ENCODE data around the gene OR10A6.

OR10A6 gene

DNA sequence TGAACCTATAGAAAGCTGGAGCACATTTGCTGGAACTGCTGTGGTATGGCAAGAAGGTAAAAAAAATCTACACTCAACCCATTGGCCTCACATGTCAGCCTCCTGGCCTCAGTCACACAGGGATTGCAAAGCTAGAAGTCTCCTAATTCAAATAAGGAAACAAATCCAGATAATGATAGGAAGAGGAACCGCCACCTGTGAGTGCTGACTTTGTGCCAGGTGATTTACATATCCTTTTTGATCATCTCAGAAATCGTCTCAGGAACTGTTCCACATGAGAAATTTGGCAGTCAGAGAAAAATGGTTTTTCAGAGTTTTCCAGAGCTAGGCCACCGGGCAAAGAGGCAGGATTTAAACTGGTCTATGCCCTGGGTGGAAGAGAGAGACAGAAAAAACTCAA is 33.2 kb upstream of the OR10A6 start:
- Histone ChIP-seq H3K9me3 (ENCODE audit: low read length) (no peaks in the 10 kb centered on the region), H3K27me3 (ENCODE audit: control insufficient read depth in 1 of 2, insufficient read depth in 2 of 2, low read length in 2 of 2) (no peaks in the 10 kb centered on the region), H3K9ac (ENCODE audit: low read length) (no peak overlapping the region), H3K4me3 (ENCODE audit: low read depth in 1 of 2, low read length in 2 of 2) (no peak overlapping the region), H3K36me3 (ENCODE audit: insufficient read depth, low read length) (no peaks in the 10 kb centered on the region), H3K4me1 (ENCODE audit: insufficient read depth, low read length) (no peaks in the 10 kb centered on the region), H3K27ac (ENCODE audit: low read depth, low read length) (no peak overlapping the region)

DNA sequence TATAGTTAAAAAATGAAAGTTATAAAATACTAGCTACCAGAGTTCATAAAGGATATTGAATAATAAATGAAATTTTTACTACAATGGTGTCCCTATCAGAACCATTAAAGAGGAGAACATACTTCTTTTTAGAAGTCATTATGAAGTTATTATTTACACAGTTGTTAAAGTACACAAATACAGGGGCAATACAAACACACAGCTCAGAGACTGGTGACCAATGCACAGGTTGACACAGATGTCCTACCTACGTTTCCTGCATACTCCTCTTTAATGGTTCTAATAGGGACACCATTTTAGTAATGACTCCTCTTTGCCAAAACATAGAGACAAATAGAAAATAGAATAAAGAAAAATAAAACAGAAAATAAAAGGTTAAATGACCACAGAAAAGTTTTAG is 24.1 kb upstream of the OR10A6 start:
- H3K9ac ChIP-seq (ENCODE audit: low read length): no peak overlapping the region
- H3K27me3 ChIP-seq (ENCODE audit: control insufficient read depth in 1 of 2, insufficient read depth in 2 of 2, low read length in 2 of 2): no peaks in the 10 kb centered on the region
- H3K4me3 ChIP-seq (ENCODE audit: low read depth in 1 of 2, low read length in 2 of 2): no peak overlapping the region
- H3K9me3 ChIP-seq (ENCODE audit: low read length): no peaks in the 10 kb centered on the region
- H3K4me1 ChIP-seq (ENCODE audit: insufficient read depth, low read length): no peaks in the 10 kb centered on the region
- H3K36me3 ChIP-seq (ENCODE audit: insufficient read depth, low read length): no peaks in the 10 kb centered on the region
- H3K27ac ChIP-seq (ENCODE audit: low read depth, low read length): no peak overlapping the region

DNA sequence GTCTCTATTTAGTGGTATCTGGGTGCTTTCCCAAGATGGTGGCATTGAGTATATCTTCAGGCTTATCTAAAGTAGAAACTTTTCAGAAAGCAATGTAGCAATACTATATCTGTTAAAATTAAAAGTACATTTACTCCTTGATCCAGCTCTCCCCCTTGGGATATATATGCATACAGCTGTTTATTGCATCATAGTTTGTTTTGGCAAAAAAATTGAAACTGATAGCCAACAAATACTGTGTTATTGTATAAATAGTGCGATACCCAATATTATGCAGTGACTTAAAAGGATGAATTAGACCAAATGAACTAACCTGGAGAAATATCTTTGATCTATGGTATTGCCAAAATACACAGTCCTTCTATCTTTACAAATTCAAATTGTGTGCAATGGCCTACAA is 18.9 kb upstream of the OR10A6 start:
- Histone ChIP-seq H3K27me3 (ENCODE audit: control insufficient read depth in 1 of 2, insufficient read depth in 2 of 2, low read length in 2 of 2) (no peaks in the 10 kb centered on the region), H3K9me3 (ENCODE audit: low read length) (no peaks in the 10 kb centered on the region), H3K27ac (ENCODE audit: low read depth, low read length) (no peak overlapping the region), H3K4me1 (ENCODE audit: insufficient read depth, low read length) (no peaks in the 10 kb centered on the region), H3K36me3 (ENCODE audit: insufficient read depth, low read length) (no peaks in the 10 kb centered on the region), H3K9ac (ENCODE audit: low read length) (no peak overlapping the region), H3K4me3 (ENCODE audit: low read depth in 1 of 2, low read length in 2 of 2) (no peak overlapping the region)

DNA sequence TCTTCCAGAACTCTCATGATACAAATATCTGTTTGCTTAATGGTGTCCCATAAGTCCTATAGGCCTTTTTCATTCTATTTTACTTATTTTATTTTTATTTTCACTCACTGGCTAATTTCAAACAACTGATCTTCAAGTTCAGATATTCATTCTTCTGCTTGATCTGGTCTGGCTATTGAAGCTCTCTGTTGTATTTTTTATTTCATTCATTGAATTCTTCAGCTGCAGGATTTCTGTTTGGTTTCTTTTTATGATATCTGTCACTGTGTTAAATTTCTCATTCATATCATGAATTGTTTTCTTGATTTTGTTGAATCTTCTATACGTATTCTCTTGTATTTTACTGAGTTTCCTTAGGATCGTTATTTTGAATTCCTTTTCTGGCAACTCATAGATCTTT is 13.1 kb upstream of the OR10A6 start:
- Histone ChIP-seq H3K27me3 (ENCODE audit: control insufficient read depth in 1 of 2, insufficient read depth in 2 of 2, low read length in 2 of 2) (no peaks in the 10 kb centered on the region), H3K4me3 (ENCODE audit: low read depth in 1 of 2, low read length in 2 of 2) (no peak overlapping the region), H3K36me3 (ENCODE audit: insufficient read depth, low read length) (no peaks in the 10 kb centered on the region), H3K4me1 (ENCODE audit: insufficient read depth, low read length) (no peaks in the 10 kb centered on the region), H3K27ac (ENCODE audit: low read depth, low read length) (no peak overlapping the region), H3K9ac (ENCODE audit: low read length) (no peak overlapping the region), H3K9me3 (ENCODE audit: low read length) (peaks cover 3% of the 10 kb centered on the region)

DNA sequence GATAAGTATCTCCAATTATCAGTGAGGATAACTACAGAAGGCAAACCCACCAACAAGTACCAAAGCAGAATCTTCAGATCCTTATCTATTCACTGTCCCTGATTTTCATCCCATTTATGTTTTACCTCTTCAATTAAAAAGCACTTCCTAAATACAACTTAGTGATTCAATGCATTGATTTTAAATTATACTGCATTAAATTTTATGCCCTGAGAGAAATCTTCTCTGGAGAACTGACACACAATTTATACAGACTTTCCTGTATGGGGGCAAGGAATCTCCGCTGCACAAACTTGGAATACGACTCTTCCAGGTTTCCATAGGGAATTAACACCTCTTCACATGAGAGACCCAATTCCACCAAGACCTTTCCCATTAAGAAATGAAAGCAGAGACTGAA is 10.5 kb upstream of the OR10A6 start, which contains the start of gene OR10A3:
TSS of gene OR10A3 (minus strand) at position 101 of the 400 bp plus-strand sequence. CDS start 2,188 bp downstream, outside the sequence.
- Histone ChIP-seq H3K9me3 (ENCODE audit: low read length) (peaks cover 3% of the 10 kb centered on the region), H3K9ac (ENCODE audit: low read length) (no peak within 1 kb of the TSS), H3K27me3 (ENCODE audit: control insufficient read depth in 1 of 2, insufficient read depth in 2 of 2, low read length in 2 of 2) (no peaks in the 10 kb centered on the region), H3K36me3 (ENCODE audit: insufficient read depth, low read length) (no peaks in the 10 kb centered on the region), H3K4me1 (ENCODE audit: insufficient read depth, low read length) (no peaks in the 10 kb centered on the region), H3K27ac (ENCODE audit: low read depth, low read length) (no peak within 1 kb of the TSS), H3K4me3 (ENCODE audit: low read depth in 1 of 2, low read length in 2 of 2) (no peak within 1 kb of the TSS)

DNA sequence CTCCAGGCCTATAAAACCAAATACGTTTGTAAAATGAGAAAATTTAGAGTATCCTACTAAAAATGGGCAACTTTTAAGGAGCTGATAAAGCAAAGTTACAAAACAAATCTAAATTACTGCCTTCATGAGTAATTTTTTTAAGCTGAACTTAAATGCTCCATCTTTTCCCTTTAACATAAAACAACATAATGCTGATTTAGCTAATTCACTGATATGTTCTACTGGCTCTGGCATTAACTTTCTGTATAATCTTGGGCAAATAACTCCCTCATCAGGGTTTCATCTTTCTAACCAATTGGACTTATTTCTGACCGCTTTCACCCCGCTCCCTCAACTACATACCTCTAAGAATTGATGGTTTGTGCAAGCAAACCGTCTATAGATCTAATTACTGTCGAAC is 10.1 kb upstream of the OR10A6 start:
- Histone ChIP-seq H3K27ac (ENCODE audit: low read depth, low read length) (no peak overlapping the region), H3K4me3 (ENCODE audit: low read depth in 1 of 2, low read length in 2 of 2) (no peak overlapping the region), H3K36me3 (ENCODE audit: insufficient read depth, low read length) (no peaks in the 10 kb centered on the region), H3K9ac (ENCODE audit: low read length) (no peak overlapping the region), H3K27me3 (ENCODE audit: control insufficient read depth in 1 of 2, insufficient read depth in 2 of 2, low read length in 2 of 2) (no peaks in the 10 kb centered on the region), H3K9me3 (ENCODE audit: low read length) (peaks cover 3% of the 10 kb centered on the region), H3K4me1 (ENCODE audit: insufficient read depth, low read length) (no peaks in the 10 kb centered on the region)

DNA sequence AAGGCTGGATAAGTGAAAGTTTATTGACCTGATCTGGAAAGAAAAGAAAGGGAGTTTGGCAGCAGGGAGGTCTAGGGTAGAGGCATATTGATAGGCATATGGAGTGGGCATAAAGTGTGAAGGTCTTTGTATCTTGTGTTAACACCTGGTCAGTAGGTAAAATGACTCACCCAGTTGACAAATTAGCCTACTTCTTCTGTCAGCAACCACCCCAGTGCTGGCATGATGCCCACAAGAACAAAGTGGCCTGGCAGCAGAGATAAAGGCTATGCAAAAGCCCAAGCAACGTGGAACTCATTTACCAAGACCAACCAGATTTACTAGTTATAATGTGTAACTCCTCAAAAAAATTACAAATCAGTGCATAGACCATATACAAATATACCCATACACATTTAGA is 5.5 kb upstream of the OR10A6 start:
- H3K27ac ChIP-seq (ENCODE audit: low read depth, low read length): no peak overlapping the region
- H3K27me3 ChIP-seq (ENCODE audit: control insufficient read depth in 1 of 2, insufficient read depth in 2 of 2, low read length in 2 of 2): no peaks in the 10 kb centered on the region
- H3K9me3 ChIP-seq (ENCODE audit: low read length): no peaks in the 10 kb centered on the region
- H3K36me3 ChIP-seq (ENCODE audit: insufficient read depth, low read length): no peaks in the 10 kb centered on the region
- H3K9ac ChIP-seq (ENCODE audit: low read length): no peak overlapping the region
- no peak overlapping the region for H3K4me3 ChIP-seq (ENCODE audit: low read depth in 1 of 2, low read length in 2 of 2)
- no peaks in the 10 kb centered on the region for H3K4me1 ChIP-seq (ENCODE audit: insufficient read depth, low read length)

DNA sequence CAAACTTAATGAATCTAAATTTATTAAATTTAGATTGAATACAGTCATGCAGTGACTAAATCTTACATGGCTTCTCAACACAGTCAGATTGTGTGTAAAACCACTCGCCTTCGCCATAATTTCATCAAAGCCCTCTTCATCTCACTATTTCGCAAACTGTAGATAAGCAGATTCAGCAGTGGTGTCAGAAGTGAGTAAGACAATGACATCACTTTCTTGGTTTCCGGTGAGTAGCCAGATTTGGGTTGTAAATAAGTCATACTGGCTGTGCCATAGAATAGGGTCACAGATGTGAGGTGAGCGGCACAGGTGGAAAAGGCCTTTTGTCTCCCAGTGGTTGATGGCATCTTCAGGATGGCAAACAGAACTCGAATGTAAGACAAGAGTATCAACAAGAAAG is 3.4 kb downstream of the OR10A6 start:
- Histone ChIP-seq H3K27ac (ENCODE audit: low read depth, low read length) (no peak overlapping the region), H3K4me3 (ENCODE audit: low read depth in 1 of 2, low read length in 2 of 2) (no peak overlapping the region), H3K9me3 (ENCODE audit: low read length) (no peaks in the 10 kb centered on the region), H3K36me3 (ENCODE audit: insufficient read depth, low read length) (no peaks in the 10 kb centered on the region), H3K27me3 (ENCODE audit: control insufficient read depth in 1 of 2, insufficient read depth in 2 of 2, low read length in 2 of 2) (no peaks in the 10 kb centered on the region), H3K9ac (ENCODE audit: low read length) (no peak overlapping the region), H3K4me1 (ENCODE audit: insufficient read depth, low read length) (no peaks in the 10 kb centered on the region)

DNA sequence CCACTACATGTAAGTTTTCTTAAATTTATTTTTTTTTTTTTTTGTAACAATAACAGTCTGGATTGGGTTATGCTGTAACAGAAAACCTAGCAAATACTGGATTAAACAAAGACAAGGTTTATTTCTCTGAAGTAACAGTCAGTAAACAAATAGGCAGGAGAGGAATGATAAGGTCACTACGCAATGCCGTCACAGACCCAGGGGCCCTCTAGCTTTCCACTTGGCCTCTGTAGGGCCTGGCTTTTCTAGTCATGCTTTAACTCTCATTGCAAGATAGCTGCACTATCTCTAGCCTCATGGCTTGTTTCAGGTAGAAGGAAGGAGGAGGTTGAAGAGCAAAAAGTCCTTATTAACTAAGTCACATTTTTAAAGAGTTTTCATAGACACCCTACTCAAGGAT is 6.5 kb downstream of the OR10A6 start:
- no peak overlapping the region for H3K27ac ChIP-seq (ENCODE audit: low read depth, low read length)
- H3K27me3 ChIP-seq (ENCODE audit: control insufficient read depth in 1 of 2, insufficient read depth in 2 of 2, low read length in 2 of 2): no peaks in the 10 kb centered on the region
- no peaks in the 10 kb centered on the region for H3K36me3 ChIP-seq (ENCODE audit: insufficient read depth, low read length)
- H3K9ac ChIP-seq (ENCODE audit: low read length): no peak overlapping the region
- H3K4me1 ChIP-seq (ENCODE audit: insufficient read depth, low read length): no peaks in the 10 kb centered on the region
- H3K4me3 ChIP-seq (ENCODE audit: low read depth in 1 of 2, low read length in 2 of 2): no peak overlapping the region
- H3K9me3 ChIP-seq (ENCODE audit: low read length): no peaks in the 10 kb centered on the region

DNA sequence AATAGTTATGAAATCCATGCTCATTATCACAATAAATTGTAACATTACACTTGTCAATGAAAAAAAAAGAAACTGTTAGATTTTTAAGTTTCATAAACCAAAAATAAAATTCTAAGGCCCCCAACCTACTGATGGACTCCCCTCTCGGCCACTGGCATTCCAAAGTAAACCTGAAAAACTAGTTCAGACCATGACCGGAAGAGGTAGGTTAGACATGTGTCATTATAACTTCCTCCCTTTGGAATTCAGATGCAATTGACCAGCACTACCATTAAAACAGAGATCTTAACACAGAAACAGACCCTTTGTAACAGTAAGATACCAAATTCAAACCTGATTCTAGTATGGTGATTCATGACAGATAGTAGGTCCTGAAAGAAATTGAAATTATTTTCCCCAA is 12.9 kb downstream of the OR10A6 start:
- no peaks in the 10 kb centered on the region for H3K27me3 ChIP-seq (ENCODE audit: control insufficient read depth in 1 of 2, insufficient read depth in 2 of 2, low read length in 2 of 2)
- H3K36me3 ChIP-seq (ENCODE audit: insufficient read depth, low read length): no peaks in the 10 kb centered on the region
- no peaks in the 10 kb centered on the region for H3K4me1 ChIP-seq (ENCODE audit: insufficient read depth, low read length)
- H3K27ac ChIP-seq (ENCODE audit: low read depth, low read length): no peak overlapping the region
- no peak overlapping the region for H3K9ac ChIP-seq (ENCODE audit: low read length)
- no peak overlapping the region for H3K4me3 ChIP-seq (ENCODE audit: low read depth in 1 of 2, low read length in 2 of 2)
- no peaks in the 10 kb centered on the region for H3K9me3 ChIP-seq (ENCODE audit: low read length)

DNA sequence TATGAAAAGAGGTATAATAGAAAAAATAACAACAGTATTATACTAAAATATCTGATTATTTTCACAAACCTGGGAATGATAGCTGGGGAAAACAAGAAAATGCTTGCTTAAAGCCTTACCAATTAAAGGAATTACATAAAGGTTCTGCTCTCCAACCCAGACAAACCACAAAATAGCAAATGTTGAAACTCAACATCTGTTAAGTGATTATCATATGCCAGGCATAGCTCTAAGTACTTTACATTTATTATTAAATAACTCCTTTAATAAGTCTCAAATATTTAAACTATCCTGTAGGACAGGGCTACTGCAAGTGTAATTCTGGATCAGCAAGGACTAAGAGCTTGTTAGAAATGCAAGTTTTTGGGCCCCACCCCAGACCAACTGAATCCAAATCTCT is 20.1 kb downstream of the OR10A6 start:
- Histone ChIP-seq H3K27me3 (ENCODE audit: control insufficient read depth in 1 of 2, insufficient read depth in 2 of 2, low read length in 2 of 2) (no peaks in the 10 kb centered on the region), H3K9me3 (ENCODE audit: low read length) (no peaks in the 10 kb centered on the region), H3K4me3 (ENCODE audit: low read depth in 1 of 2, low read length in 2 of 2) (no peak overlapping the region), H3K27ac (ENCODE audit: low read depth, low read length) (no peak overlapping the region), H3K9ac (ENCODE audit: low read length) (no peak overlapping the region), H3K36me3 (ENCODE audit: insufficient read depth, low read length) (no peaks in the 10 kb centered on the region), H3K4me1 (ENCODE audit: insufficient read depth, low read length) (no peaks in the 10 kb centered on the region)

DNA sequence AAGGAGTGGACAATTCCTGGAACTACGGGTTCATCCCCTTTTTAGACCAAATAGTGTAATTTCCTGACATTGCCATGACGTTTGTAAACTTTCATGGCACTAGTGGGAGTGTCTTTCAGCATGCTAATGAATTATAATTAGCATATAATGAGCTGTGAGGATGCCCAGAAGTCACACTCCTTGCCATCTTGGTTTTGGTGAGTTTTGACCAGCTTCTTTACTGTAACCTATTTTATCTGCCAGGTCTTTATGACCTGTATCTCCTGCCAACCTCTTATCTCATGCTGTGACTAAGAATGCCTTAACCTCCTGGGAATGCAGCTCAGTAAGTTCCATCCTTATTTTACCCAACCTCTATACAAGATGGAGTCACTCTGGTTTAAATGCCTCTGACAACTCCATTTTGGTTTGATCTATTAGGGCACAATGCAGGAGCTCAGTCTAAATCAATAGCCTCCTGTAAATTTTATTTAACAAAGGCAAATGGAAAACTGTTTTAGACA is 20.7 kb downstream of the OR10A6 start:
- Histone ChIP-seq H3K4me3 (ENCODE audit: low read depth in 1 of 2, low read length in 2 of 2) (no peak overlapping the region), H3K36me3 (ENCODE audit: insufficient read depth, low read length) (no peaks in the 10 kb centered on the region), H3K27me3 (ENCODE audit: control insufficient read depth in 1 of 2, insufficient read depth in 2 of 2, low read length in 2 of 2) (no peaks in the 10 kb centered on the region), H3K9me3 (ENCODE audit: low read length) (no peaks in the 10 kb centered on the region), H3K9ac (ENCODE audit: low read length) (no peak overlapping the region), H3K27ac (ENCODE audit: low read depth, low read length) (no peak overlapping the region), H3K4me1 (ENCODE audit: insufficient read depth, low read length) (no peaks in the 10 kb centered on the region)

Measured in muscle layer of colon (tissue), 2 donors.